Prostate gland (tissue), 2 donors: ENCODE results near the gene ARHGAP35.

Source experiments
- CTCF ChIP-seq, 4 experiments: fragments of 200-600 bp in 2 of 4; fragments of 450-650 bp in 2 of 4; sonication (generic) in 2 of 4; IDR thresholded peaks; 1 replicate in 3 of 4; 2 replicates in 1 of 4; pipeline ENCODE4 v1.5.1; 2016 to 2019; ENCODE audit warnings: antibody characterized with exemption in 4 of 4, mild to moderate bottlenecking in 2 of 4, moderate library complexity in 2 of 4
- POLR2A ChIP-seq: fragments of 450-650 bp; IDR thresholded peaks from one replicate; pipeline ENCODE4 v1.6.1; 2016; ENCODE audit warnings: antibody characterized with exemption, mild to moderate bottlenecking

DNA sequence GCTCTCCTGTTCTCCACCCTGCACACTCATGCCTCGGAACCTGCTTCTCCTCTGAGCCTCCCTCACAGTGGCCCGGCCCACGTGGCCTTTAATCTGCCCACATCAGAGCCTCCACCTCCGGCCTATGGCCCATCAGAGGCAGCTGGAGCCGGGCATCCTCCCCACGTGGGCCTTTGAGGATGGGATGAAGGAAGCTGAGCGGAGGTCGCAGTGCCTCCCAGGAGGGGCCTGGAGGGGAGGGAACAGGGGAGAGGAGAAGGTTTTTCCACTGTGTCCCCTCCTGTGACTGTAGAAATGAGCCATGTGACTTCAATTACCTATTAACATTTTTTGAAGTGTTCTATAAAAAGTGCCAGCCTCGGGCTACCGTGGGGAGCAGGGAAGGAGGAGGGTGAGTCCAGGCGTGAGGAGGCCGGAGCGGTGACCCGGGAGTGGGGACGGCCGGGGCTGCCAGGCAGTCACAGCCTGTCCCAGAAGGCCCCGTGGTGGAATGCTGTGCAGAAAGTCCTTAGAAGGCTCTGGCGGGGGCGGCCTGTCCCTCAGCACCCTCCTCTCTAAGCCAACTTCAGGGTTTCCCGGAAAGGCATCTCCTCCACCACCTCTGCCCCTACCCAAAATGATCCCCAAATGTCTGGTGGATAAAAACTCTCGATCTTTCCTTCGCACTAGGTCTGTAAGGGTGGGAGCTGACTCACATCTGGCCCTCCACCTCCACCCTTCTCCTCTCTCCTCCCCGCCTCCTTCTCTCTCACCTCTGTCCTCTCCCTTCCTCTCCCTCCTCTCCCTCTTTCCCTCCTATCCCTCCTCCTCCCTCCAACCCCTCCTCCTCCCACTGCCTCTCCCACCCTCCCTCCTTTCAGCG lies 47.6 kb upstream of the ARHGAP35 start:
- TF ChIP-seq CTCF (IDR thresholded peaks at IDR 0.05) = no peak
- TF ChIP-seq POLR2A = no peak
